Caco-2 (cell line): Measurements from ENCODE around the gene FOS. TPM values are rescaled to one million over a fixed set of nuclear protein-coding genes. Genes with fewer than 3 reads are reported as not detected.

Experiments
- BruUV-seq: library from RNA; stranded (reverse); fragments of 400-500 nt; replicated peaks from 2 replicates; lab custom pipeline; 2021; lab: Mats Ljungman, UMichigan
- CTCF ChIA-PET: fragments of 300-600 bp; sonication (Branson Sonifier 250); formaldehyde crosslinking; loops from one replicate; lab custom pipeline; 2022; ENCODE audit warnings: antibody characterized with exemption; lab: Charles Lee
- POLR2A ChIA-PET: fragments of 300-600 bp; sonication (Branson Sonifier 250); formaldehyde crosslinking; loops from one replicate; lab custom pipeline; 2022; ENCODE audit warnings: antibody characterized with exemption; lab: Charles Lee
- DNase-seq, 2 experiments: peaks; one replicate each; pipeline versions ENCODE4 v3.0.0 to v3.0.0-alpha.2; 2020 to 2022
- H3K27me3 ChIP-seq: replicated peaks from 2 replicates; pipeline ENCODE4 v1.6.0; 2011; ENCODE audit warnings: low read length; ENCODE audit not compliant: control insufficient read depth, insufficient read depth
- H3K36me3 ChIP-seq: 2 replicates; pipeline ENCODE4 v1.5.1; 2011; ENCODE audit warnings: low read length; ENCODE audit not compliant: control insufficient read depth, insufficient read depth
- H3K4me1 ChIP-seq: fragments of 250-450 bp; sonication (Bioruptor Pico); 2 replicates; pipeline ENCODE4 v1.5.1; 2020; ENCODE audit warnings: mild to moderate bottlenecking
- H3K4me3 ChIP-seq: 2 replicates; pipeline ENCODE4 v1.5.1; 2011; ENCODE audit warnings: low read depth, mild to moderate bottlenecking, control low read depth, low read length
- H3K9me3 ChIP-seq: fragments of 250-450 bp; sonication (Bioruptor Pico); 2 replicates; pipeline ENCODE4 v1.5.1; 2020; ENCODE audit warnings: mild to moderate bottlenecking, moderate library complexity
- H3K27ac Mint-ChIP-seq: one replicate; pipeline ENCODE4 v1.8.0; 2022; ENCODE audit warnings: mixed read lengths; ENCODE audit not compliant: unreplicated experiment
- H3K27me3 Mint-ChIP-seq: one replicate; pipeline ENCODE4 v1.8.0; 2022; ENCODE audit warnings: mixed read lengths; ENCODE audit not compliant: insufficient read depth, unreplicated experiment
- H3K36me3 Mint-ChIP-seq: one replicate; pipeline ENCODE4 v1.8.0; 2022; ENCODE audit warnings: mild to moderate bottlenecking, mixed read lengths; ENCODE audit not compliant: insufficient read depth, unreplicated experiment
- H3K4me1 Mint-ChIP-seq: one replicate; pipeline ENCODE4 v1.8.0; 2022; ENCODE audit warnings: low read depth, mixed read lengths; ENCODE audit not compliant: unreplicated experiment
- H3K4me3 Mint-ChIP-seq: one replicate; pipeline ENCODE4 v1.8.0; 2022; ENCODE audit warnings: mild to moderate bottlenecking, moderate library complexity, mixed read lengths; ENCODE audit not compliant: unreplicated experiment
- H3K9me3 Mint-ChIP-seq: one replicate; pipeline ENCODE4 v1.8.0; 2022; ENCODE audit warnings: mixed read lengths; ENCODE audit not compliant: unreplicated experiment
- CTCF ChIP-seq, 2 experiments: fragments of 200-600 bp in 1 of 2; IDR thresholded peaks; 1 replicate in 1 of 2; 2 replicates in 1 of 2; pipeline versions ENCODE4 v1.5.1 to v1.8.0; 2011 to 2022; ENCODE audit warnings: antibody characterized with exemption in 1 of 2, control low read depth in 1 of 2, inconsistent platforms in 1 of 2, low read depth in 1 of 2, low read length in 1 of 2, mild to moderate bottlenecking in 1 of 2, moderate library complexity in 1 of 2; ENCODE audit not compliant: insufficient read depth in 1 of 2, severe bottlenecking in 1 of 2, unreplicated experiment in 1 of 2
- intact Hi-C: fragments of 100-400 bp; cut with micrococcal nuclease; formaldehyde crosslinking; loops from one replicate; pipeline ENCODE4 v1.10.0; 2022; ENCODE audit not compliant: unreplicated experiment
- total RNA-seq: library from RNA; stranded (reverse); gene quantifications from 2 replicates; pipeline ENCODE4 v1.2.3, GENCODE V29; 2022

FOS gene
- total RNA-seq, 1 experiment from 2014 or later: 73.7 TPM

- Histone ChIP-seq H3K9me3 (no peaks in the 10 kb centered on the region), H3K27me3 (no peaks in the 10 kb centered on the region), H3K4me3 (no peak overlapping the region), H3K4me1 (peaks cover 35% of the 10 kb centered on the region), H3K36me3 (peaks cover 12% of the 10 kb centered on the region)
- DNase-seq: peak; percentile 69 to 78
- peak overlapping the region; percentile 90 for H3K27ac Mint-ChIP-seq
- intact Hi-C loops: loop anchor here (1.0 kb wide), 2 partner anchors 10 to 108 kb away; partner anchors contain the start of gene TMED10
- H3K4me1 Mint-ChIP-seq: peaks cover 21% of the 10 kb centered on the region
- CTCF ChIA-PET: interaction anchor here (0.6 to 2.2 kb wide), 2 partner anchors 10 to 332 kb away, joined by 4 to 36 read pairs; no protein-coding TSS in a partner anchor
- peaks cover 53% of the 10 kb centered on the region for H3K36me3 Mint-ChIP-seq
- H3K27me3 Mint-ChIP-seq: no peaks in the 10 kb centered on the region
- H3K4me3 Mint-ChIP-seq: peak overlapping the region; percentile 61
- POLR2A ChIA-PET: interaction anchor here (0.8 to 5.4 kb wide), 4 partner anchors 10 to 103 kb away, joined by 3 to 99 read pairs (median 13); no protein-coding TSS in a partner anchor
- H3K9me3 Mint-ChIP-seq: no peaks in the 10 kb centered on the region
- no TSS peak for BruUV-seq
- TF ChIP-seq CTCF (IDR thresholded peaks at IDR 0.05; ENCODE audit: insufficient read depth in 1 of 2, low read depth in 1 of 2, low read length in 1 of 2, severe bottlenecking in 1 of 2, unreplicated experiment in 1 of 2): no peak
Observed at GRCh38 chr14:75283833-75284563, 5.4 kb downstream of the FOS start.

- BruUV-seq: no TSS peak
- Histone ChIP-seq H3K36me3 (peaks cover 10% of the 10 kb centered on the region), H3K4me1 (peaks cover 29% of the 10 kb centered on the region), H3K27me3 (no peaks in the 10 kb centered on the region), H3K9me3 (no peaks in the 10 kb centered on the region), H3K4me3 (no peak overlapping the region)
- intact Hi-C loops: no loop called here
- CTCF ChIA-PET: interaction anchor here (0.6 kb wide), 1 partner anchor 196 kb away, joined by 4 read pairs; no protein-coding TSS in a partner anchor
- H3K27me3 Mint-ChIP-seq: no peaks in the 10 kb centered on the region
- no peak for DNase-seq
- H3K36me3 Mint-ChIP-seq: peaks cover 40% of the 10 kb centered on the region
- no peak for TF ChIP-seq CTCF (IDR thresholded peaks at IDR 0.05; ENCODE audit: insufficient read depth in 1 of 2, low read depth in 1 of 2, low read length in 1 of 2, severe bottlenecking in 1 of 2, unreplicated experiment in 1 of 2)
- POLR2A ChIA-PET: interaction anchor here (5.4 kb wide), 1 partner anchor 9 kb away, joined by 99 read pairs; no protein-coding TSS in a partner anchor
- peaks cover 16% of the 10 kb centered on the region for H3K4me1 Mint-ChIP-seq
- H3K4me3 Mint-ChIP-seq: no peak overlapping the region
- no peak overlapping the region for H3K27ac Mint-ChIP-seq
- no peaks in the 10 kb centered on the region for H3K9me3 Mint-ChIP-seq
Observed at GRCh38 chr14:75285331-75285730, 6.7 kb downstream of the FOS start.

GRCh38 chr14:75286313-75286712, 7.7 kb downstream of the FOS start:
- Histone ChIP-seq H3K36me3 (peaks cover 2% of the 10 kb centered on the region; the same call in 1 of the 2 replicates), H3K4me1 (peaks cover 29% of the 10 kb centered on the region), H3K9me3 (no peaks in the 10 kb centered on the region), H3K4me3 (no peak overlapping the region), H3K27me3 (no peaks in the 10 kb centered on the region)
- BruUV-seq: no TSS peak
- CTCF ChIA-PET: no interaction called here
- peak overlapping the region; percentile 8 for H3K4me3 Mint-ChIP-seq
- H3K4me1 Mint-ChIP-seq: peaks cover 9% of the 10 kb centered on the region
- POLR2A ChIA-PET: no interaction called here
- TF ChIP-seq CTCF (IDR thresholded peaks at IDR 0.05; ENCODE audit: insufficient read depth in 1 of 2, low read depth in 1 of 2, low read length in 1 of 2, severe bottlenecking in 1 of 2, unreplicated experiment in 1 of 2): no peak
- H3K27ac Mint-ChIP-seq: peak overlapping the region; percentile 11
- intact Hi-C loops: no loop called here
- DNase-seq: peak in 1 of 2 experiments; percentile 66
- H3K9me3 Mint-ChIP-seq: no peaks in the 10 kb centered on the region
- no peaks in the 10 kb centered on the region for H3K27me3 Mint-ChIP-seq
- peaks cover 30% of the 10 kb centered on the region for H3K36me3 Mint-ChIP-seq
